ENCODE results near the gene OPA1. TPM values are rescaled to one million over a fixed set of nuclear protein-coding genes. Genes with fewer than 3 reads are reported as not detected.

OPA1 gene
- total and polyA plus RNA-seq, 2 of the 13 experiments (the other 11 are each of a cell fraction or from before 2014, with no cell fraction given): 26.7 to 78.5 TPM

DNA sequence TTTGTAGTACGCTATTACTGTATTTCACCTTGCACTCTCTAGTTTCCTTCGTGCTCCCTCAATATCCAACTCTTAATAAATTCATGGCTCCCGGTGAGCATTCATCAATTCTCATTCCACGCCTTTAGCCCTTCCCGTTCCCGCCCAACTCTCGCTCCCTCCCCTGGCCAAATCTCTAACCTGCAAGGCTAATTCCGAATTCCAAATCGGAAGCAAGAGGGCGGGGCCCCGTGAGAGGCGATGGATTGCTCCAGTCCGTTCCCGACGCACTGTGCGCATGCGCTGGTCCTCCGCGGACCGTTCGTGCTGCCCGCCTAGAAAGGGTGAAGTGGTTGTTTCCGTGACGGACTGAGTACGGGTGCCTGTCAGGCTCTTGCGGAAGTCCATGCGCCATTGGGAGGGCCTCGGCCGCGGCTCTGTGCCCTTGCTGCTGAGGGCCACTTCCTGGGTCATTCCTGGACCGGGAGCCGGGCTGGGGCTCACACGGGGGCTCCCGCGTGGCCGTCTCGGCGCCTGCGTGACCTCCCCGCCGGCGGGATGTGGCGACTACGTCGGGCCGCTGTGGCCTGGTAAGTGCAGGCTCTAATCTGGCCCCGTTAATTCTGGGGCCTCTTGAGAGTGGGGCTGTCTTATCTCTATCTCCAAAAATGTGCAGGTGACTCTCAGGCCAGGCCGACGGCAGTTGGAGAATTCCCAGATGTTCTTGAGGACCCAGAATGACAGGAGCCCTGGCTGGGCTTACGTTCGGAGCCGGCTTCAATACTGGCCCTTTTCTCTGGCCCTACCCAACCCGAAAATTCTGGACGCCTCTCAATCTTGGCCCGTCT lies at the start of gene OPA1 (continued):
- TF ChIP-seq LCORL (IDR thresholded peaks at IDR 0.05) (no peak), LCORL (CRISPR knock-in tag; IDR thresholded peaks at IDR 0.05) (peak; percentile 93), KLF13 (CRISPR knock-in tag; IDR thresholded peaks at IDR 0.05) (0 out of 2 replicates have a peak, but pooled peaks have one; percentile 23), AGO1 (IDR thresholded peaks at IDR 0.05; ENCODE audit: low read depth, low read length, poor library complexity, severe bottlenecking) (no peak), NBN (conservative IDR thresholded peaks at IDR 0.05) (no peak), ZNF234 (CRISPR knock-in tag; conservative IDR thresholded peaks at IDR 0.05) (no peak), XRCC5 (optimal IDR thresholded peaks at IDR 0.05; ENCODE audit: low read length) (peak; percentile 95), ZEB1 (IDR thresholded peaks at IDR 0.05; ENCODE audit: insufficient replicate concordance, low read depth) (peak; percentile 50), ZNF558 (CRISPR knock-in tag; IDR thresholded peaks at IDR 0.05; ENCODE audit: borderline replicate concordance) (peak; percentile 65; the same call in 1 of the 2 replicates), ZNF75D (CRISPR knock-in tag; IDR thresholded peaks at IDR 0.05; ENCODE audit: borderline replicate concordance) (no peak), RFX1 (IDR thresholded peaks at IDR 0.05) (no peak), ZMYM2 (CRISPR knock-in tag; IDR thresholded peaks at IDR 0.05) (no peak), TRIM24 (CRISPR knock-in tag; IDR thresholded peaks at IDR 0.05) (no peak), NAIF1 (CRISPR knock-in tag; IDR thresholded peaks at IDR 0.05; ENCODE audit: borderline replicate concordance) (peak; percentile 68; the same call in 1 of the 2 replicates), ZNF12 (CRISPR knock-in tag; IDR thresholded peaks at IDR 0.05) (0 out of 2 replicates have a peak, but pooled peaks have one; percentile 47), PHF5A (CRISPR knock-in tag; IDR thresholded peaks at IDR 0.05; ENCODE audit: low read depth, unreplicated experiment) (peak; percentile 97), POLR2G (IDR thresholded peaks at IDR 0.05; ENCODE audit: low read depth, low read length) (peak; percentile 89), ZFP36 (IDR thresholded peaks at IDR 0.05; ENCODE audit: borderline replicate concordance, low read depth, low read length, partially characterized antibody) (no peak)
- TF ChIP-seq, protein P1, sequence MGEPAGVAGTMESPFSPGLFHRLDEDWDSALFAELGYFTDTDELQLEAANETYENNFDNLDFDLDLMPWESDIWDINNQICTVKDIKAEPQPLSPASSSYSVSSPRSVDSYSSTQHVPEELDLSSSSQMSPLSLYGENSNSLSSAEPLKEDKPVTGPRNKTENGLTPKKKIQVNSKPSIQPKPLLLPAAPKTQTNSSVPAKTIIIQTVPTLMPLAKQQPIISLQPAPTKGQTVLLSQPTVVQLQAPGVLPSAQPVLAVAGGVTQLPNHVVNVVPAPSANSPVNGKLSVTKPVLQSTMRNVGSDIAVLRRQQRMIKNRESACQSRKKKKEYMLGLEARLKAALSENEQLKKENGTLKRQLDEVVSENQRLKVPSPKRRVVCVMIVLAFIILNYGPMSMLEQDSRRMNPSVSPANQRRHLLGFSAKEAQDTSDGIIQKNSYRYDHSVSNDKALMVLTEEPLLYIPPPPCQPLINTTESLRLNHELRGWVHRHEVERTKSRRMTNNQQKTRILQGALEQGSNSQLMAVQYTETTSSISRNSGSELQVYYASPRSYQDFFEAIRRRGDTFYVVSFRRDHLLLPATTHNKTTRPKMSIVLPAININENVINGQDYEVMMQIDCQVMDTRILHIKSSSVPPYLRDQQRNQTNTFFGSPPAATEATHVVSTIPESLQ (CRISPR knock-in tag; conservative IDR thresholded peaks at IDR 0.05): no peak
- TF ChIP-seq, protein P2, sequence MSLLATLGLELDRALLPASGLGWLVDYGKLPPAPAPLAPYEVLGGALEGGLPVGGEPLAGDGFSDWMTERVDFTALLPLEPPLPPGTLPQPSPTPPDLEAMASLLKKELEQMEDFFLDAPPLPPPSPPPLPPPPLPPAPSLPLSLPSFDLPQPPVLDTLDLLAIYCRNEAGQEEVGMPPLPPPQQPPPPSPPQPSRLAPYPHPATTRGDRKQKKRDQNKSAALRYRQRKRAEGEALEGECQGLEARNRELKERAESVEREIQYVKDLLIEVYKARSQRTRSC (CRISPR knock-in tag; IDR thresholded peaks at IDR 0.05; ENCODE audit: low read depth): no peak
- TF ChIP-seq, protein P3, sequence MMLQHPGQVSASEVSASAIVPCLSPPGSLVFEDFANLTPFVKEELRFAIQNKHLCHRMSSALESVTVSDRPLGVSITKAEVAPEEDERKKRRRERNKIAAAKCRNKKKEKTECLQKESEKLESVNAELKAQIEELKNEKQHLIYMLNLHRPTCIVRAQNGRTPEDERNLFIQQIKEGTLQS (CRISPR knock-in tag; IDR thresholded peaks at IDR 0.05): peak; percentile 75
- TF ChIP-seq, protein P4, sequence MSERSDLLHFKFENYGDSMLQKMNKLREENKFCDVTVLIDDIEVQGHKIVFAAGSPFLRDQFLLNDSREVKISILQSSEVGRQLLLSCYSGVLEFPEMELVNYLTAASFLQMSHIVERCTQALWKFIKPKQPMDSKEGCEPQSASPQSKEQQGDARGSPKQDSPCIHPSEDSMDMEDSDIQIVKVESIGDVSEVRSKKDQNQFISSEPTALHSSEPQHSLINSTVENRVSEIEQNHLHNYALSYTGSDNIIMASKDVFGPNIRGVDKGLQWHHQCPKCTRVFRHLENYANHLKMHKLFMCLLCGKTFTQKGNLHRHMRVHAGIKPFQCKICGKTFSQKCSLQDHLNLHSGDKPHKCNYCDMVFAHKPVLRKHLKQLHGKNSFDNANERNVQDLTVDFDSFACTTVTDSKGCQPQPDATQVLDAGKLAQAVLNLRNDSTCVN (CRISPR knock-in tag; IDR thresholded peaks at IDR 0.05; ENCODE audit: borderline replicate concordance): peak; percentile 87
